Umbilical cord (tissue), 2 donors: ENCODE data around the gene FCAR. TPM values are rescaled to one million over a fixed set of nuclear protein-coding genes. Genes with fewer than 3 reads are reported as not detected.
"Not testable (repeated sequence)": the region's sequence is repeated elsewhere in the genome, so short reads cannot be mapped to it uniquely, and the experiment has no call there.

Source experiments
- DNase-seq: peaks from one replicate; pipeline ENCODE4 v3.0.0-alpha.2; 2015; ENCODE audit warnings: low spot score
- total RNA-seq: library from RNA; depleted of rRNA; stranded (reverse); fragments of >200 nt; gene quantifications from one replicate; pipeline ENCODE4 v1.2.3, GENCODE V29; 2014; ENCODE audit warnings: low replicate concordance; ENCODE audit not compliant: insufficient read depth

FCAR gene
- total RNA-seq, 1 donor from 2014 or later = not detected

DNA sequence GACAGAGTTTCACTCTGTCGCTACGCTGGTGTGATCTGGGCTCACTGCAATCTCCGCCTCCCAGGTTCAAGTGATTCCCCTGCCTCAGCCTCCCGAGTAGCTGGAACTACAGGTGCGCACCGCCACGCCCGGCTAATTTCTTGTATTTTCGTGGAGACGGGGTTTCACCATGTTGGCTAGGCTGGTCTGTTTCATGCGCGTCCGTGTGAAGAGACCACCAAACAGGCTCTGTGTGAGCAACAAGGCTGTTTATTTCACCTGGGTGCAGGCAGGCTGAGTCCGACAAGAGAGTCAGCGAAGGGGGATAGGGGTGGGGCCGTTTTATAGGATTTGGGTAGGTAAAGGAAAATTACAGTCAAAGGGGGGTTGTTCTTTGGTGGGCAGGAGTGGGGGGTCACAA, 20.1 kb downstream of the FCAR start:
- DNase-seq = not testable (repeated sequence)

- DNase-seq = no peak
Measured at GRCh38 chr19:54896036-54896435, 22.0 kb downstream of the FCAR start.

DNA sequence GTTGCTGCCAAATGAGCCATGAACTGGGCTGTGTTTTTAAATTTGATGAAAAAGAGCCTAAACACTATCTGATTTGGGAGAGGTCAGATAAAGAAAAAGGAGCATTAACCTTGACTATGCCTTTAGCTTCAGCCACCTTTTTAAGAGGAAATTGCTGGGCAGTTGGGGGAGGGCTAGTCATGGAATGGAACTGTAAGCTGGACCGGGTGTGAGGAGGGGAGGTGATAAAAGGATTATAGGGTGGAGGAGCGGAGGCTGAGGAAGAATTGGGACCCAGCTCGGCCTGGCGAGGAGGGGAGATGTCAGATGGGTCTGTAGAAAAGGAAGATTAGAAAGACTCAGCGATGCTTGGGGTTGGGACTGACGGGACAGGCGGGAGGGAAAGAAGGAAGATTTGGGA, 24.6 kb downstream of the FCAR start:
- DNase-seq = not testable (repeated sequence)

- DNase-seq = not testable (repeated sequence)
Measured at GRCh38 chr19:54899646-54900045, 25.6 kb downstream of the FCAR start.

DNA sequence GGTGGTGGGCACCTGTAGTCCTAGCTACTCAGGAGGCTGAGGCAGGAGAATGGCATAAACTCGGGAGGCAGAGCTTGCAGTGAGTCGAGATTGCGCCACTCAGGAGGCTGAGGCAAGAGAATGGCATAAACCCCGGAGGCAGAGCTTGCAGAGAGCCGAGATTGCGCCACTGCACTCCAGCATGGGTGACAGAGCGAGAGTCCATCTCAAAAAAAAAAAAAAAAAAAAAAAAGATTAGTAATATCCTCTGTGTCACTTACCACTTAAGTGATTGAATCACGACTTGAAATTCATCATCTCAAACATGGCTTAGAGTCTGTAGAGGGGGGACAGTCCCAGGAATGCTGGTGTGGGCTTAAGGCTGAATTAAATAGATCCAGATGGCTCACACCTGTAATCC, 27.1 kb downstream of the FCAR start:
- DNase-seq = not testable (repeated sequence)

- DNase-seq = no peak
Measured at GRCh38 chr19:54902061-54902460, 28.0 kb downstream of the FCAR start.

- no peak for DNase-seq
Measured at GRCh38 chr19:54903303-54903702, 29.3 kb downstream of the FCAR start.

DNA sequence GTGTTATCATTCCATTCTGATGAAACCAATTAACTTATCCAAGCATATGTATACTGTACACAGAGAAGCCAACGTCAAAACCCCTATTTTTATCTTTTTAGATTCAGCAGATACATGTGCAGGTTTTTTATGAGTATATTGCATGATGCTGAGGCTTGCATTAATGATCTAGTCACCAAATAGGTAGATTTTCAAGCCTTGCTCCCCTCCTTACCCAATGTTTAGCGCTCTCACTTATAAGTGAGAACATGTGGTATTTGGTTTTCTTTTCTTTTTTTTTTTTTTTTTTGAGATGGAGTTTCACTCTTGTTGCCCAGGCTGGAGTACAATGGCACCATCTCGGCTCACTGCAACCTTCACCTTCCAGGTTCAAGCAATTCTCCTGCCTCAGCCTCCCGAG, 30.2 kb downstream of the FCAR start:
- DNase-seq = not testable (repeated sequence)

GRCh38 chr19:54905421-54905802, 31.4 kb downstream of the FCAR start:
- DNase-seq = no peak

- DNase-seq = no peak
Measured at GRCh38 chr19:54905803-54906511, 31.9 kb downstream of the FCAR start, which contains the start of gene NCR1. TSS of gene NCR1 (plus strand) at chr19:54906148. CDS start at chr19:54906188, 40 bp downstream.

DNA sequence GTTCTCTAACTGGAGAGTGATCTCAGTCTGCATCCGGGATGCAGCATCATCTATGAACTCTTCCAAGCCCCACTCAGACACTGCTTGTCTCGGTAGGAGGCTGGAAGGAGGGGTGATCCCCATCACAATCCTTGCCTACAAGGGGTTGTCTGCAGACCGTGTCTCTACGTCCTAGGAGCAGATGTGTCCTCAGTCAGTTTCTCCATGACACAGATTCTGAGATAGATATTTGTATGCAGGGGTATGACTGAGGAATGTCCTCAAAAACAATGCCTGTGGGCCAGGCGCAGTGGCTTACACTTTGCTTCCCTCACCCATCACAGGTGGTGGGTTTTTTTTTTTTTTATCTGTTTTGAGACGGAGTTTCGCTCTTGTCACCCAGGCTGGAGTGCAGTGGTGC, 32.8 kb downstream of the FCAR start:
- DNase-seq = no peak

GRCh38 chr19:54907899-54908298, 33.9 kb downstream of the FCAR start:
- not testable (repeated sequence) for DNase-seq

GRCh38 chr19:54916822-54917221, 42.8 kb downstream of the FCAR start:
- no peak for DNase-seq

- DNase-seq = no peak
Measured at GRCh38 chr19:54918499-54918898, 44.5 kb downstream of the FCAR start.

DNA sequence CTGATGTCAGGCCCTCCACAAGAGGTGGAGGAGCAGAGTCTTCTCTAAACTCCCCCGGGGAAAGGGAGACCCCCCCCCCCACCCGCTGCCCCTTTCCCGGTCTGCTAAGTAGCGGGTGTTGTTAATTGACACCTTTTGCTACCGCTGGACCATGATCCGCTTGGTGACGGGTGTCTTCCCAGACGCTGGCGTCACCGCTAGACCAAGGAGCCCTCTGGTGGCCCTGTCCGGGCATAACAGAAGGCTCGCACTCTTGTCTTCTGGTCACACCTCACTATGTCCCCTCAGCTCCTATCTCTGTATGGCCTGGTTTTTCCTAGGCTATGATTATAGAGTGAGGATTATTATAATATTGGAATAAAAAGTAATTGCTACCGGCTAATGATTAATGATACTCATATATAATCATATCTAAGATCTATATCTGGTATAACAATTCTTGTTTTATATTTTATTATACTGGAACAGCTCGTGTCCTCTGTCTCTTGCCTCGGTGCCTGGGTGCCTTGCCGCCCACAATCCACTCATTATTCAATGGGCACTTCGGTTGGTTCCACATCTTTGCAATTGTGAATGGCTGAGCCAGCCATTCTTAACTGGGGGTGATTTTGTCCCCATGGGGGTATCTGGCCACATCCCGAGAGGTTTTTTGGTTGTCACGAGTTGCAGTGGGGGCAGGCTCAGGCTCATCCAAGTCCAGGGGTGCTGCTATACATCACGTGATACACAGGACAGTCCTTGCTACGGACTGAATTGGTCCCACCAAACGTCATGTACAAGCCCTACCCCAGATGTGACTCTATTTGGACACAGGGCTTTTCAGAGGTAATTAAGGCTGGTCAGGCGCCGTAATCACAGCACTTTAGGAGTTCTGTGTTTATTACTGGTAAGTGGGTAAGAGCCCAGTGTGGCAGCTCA, 45.9 kb downstream of the FCAR start:
- not testable (repeated sequence) for DNase-seq

DNA sequence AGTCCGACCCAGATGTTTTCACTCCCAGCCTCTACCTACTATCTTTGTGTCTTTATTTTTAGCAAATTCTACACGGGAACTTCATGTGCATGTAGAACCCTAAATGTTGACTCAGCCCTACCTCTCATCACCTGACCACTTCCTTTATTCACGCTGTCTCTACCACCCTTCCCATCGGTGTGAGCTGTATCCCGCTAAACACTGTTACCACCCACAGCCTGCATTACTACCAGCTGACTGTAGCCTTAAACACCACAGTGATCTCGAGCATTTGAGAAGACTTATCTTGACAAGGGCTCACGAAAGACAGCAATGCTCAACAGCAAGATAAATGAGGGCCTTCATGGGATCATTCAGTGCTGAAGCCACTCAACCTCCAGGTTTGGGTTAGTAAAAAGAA, 47.0 kb downstream of the FCAR start:
- no peak for DNase-seq

DNA sequence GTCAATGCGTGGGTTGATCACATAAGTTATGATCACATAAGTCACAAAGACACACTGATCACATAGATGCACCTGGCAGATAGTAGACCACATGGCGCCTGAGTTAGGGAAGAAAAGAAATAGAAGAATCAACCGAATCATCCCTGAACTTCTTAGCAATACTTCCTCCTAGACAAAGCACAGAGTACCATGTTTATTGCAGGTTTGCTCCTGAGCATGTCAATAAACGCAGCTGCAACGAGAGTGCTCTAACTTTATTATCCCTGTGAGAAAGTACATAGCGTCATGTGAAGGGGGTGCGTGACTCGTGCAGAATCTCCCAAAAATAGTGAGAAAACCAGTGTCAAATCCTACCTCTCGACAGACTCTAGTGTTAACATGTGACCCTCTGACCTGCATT, 49.2 kb downstream of the FCAR start:
- no peak for DNase-seq

DNA sequence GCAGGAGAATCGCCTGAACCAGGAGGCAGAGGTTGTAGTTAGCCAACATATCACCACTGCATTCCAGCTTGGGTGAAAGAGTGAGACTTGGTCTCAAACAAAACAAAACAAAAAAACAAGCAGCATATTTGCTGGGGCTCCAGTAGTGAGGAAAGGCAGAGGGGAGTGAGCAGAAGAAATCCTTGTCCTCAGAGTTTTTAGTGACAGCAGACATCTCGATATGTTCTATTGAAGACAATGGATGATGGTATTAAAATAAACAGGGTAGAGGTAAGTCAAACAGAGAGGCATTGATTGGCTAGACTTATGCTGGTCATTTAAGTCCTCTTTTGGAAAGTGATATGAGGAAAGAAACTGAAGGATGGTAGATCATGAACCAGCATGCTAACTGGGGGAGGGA, 54.3 kb downstream of the FCAR start:
- DNase-seq = no peak

DNA sequence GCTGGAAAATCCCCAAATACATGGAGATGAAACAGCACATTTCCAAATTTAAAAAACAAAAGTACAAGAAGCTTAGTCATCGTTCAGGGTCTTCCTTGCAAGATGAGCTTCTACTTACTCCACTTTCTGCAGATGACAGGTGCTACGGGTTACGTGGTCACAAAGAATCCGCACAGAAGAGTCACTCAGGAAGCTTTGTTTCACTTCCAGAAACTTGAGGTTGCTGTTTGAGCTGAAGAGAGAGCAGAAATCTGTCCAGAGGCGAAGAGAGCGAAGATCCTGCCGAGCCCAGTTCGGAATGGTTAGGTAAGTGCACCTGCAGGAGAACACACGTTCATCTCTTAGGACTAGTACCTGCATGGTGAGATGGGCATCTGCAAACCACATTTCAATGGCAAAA, 63.9 kb downstream of the FCAR start:
- no peak for DNase-seq

DNA sequence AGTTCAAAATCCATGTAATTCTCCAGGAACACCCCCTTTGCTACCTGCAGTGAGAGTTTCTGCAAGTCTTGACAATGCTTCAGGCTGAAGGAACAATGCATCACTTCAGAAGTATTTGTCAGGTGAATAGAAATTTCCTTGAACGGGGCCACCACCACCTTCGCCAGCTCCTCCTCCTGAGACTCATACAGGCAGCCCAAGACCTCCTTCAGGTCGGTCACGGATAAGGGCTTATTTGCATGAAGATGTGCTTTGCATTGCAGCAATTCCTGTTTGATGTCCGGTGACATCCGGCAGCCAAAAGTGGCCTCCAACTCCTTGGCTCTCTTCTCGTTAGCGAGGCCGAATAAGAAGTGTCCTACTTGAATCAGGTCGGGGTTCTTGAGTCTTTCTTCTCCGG, 64.9 kb downstream of the FCAR start:
- DNase-seq = no peak

DNA sequence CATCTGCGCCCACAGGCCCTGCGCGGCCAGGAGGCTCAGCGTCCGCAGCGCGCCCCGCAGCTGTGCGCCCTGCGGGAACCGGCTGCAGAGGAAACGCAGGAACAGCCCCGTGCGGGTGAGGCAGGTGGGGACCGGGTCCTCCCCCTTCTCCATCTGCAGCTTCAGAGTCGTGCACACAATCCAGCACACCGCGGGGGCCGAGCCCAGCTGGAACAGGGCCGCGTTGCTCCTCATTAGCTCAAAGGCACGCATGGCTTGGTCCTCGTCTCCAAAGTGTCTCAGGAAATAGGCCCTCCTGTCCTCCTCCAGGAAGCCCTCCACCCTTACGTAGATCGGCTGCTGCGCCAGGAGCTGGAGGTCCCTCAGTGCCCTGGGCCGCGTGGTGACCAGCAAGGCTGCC, 65.5 kb downstream of the FCAR start:
- DNase-seq = not testable (repeated sequence)
